Stimulated activated CD8-positive, alpha-beta memory T cell treated with anti-CD3 and anti-CD28 coated beads, Interleukin-7, amount 100 ng/mL, for 1 hour (primary cell): ENCODE results near the gene OGFRL1.

Source experiments
- DNase-seq, 2 donors: peaks; one replicate each; pipeline ENCODE4 v3.0.0-alpha.2; 2020; ENCODE audit warnings: low read depth in 2 of 2

Gene OGFRL1

GRCh38 chr6:71333697-71334096 lies 45.1 kb downstream of the OGFRL1 start:
- no peak for DNase-seq

GRCh38 chr6:71334768-71335167 lies 46.2 kb downstream of the OGFRL1 start:
- DNase-seq = no peak

GRCh38 chr6:71335544-71335943 lies 46.9 kb downstream of the OGFRL1 start:
- DNase-seq = no peak

GRCh38 chr6:71336901-71337300 lies 48.3 kb downstream of the OGFRL1 start:
- DNase-seq = no peak

GRCh38 chr6:71338540-71339316 lies 50.1 kb downstream of the OGFRL1 start:
- no peak for DNase-seq

GRCh38 chr6:71342772-71343171 lies 54.2 kb downstream of the OGFRL1 start:
- DNase-seq = no peak

GRCh38 chr6:71345476-71346333 lies 57.1 kb downstream of the OGFRL1 start:
- no peak for DNase-seq

GRCh38 chr6:71346334-71346694 lies 57.7 kb downstream of the OGFRL1 start:
- no peak for DNase-seq

GRCh38 chr6:71347119-71347518 lies 58.5 kb downstream of the OGFRL1 start:
- DNase-seq = no peak

GRCh38 chr6:71349395-71349794 lies 60.8 kb downstream of the OGFRL1 start:
- no peak for DNase-seq

- no peak for DNase-seq
Observed at GRCh38 chr6:71349976-71350615, 61.5 kb downstream of the OGFRL1 start.

- DNase-seq = no peak
Observed at GRCh38 chr6:71351190-71351589, 62.6 kb downstream of the OGFRL1 start.
